ENCODE data around the gene UMODL1. TPM values are rescaled to one million over a fixed set of nuclear protein-coding genes. Genes with fewer than 3 reads are reported as not detected.
A peak's percentile ranks its signal among the peaks of the same experiment; 100 is the strongest.

Gene UMODL1
- total RNA-seq, 1 donor from 2014 or later = 0.49 TPM

- H3K27me3 ChIP-seq = no peaks in the 10 kb centered on the region
- no peak overlapping the region for H3K4me3 ChIP-seq
- H3K27ac ChIP-seq = no peak overlapping the region
- intact Hi-C loops (cut with DNase I) = no loop called here
- ATAC-seq (no peak), DNase-seq (no peak)
- H3K4me1 ChIP-seq = peaks cover 22% of the 10 kb centered on the region
- H3K36me3 ChIP-seq = no peaks in the 10 kb centered on the region
- TF ChIP-seq CTCF (IDR thresholded peaks at IDR 0.05) = no peak
- H3K9me3 ChIP-seq = no peaks in the 10 kb centered on the region
Observed at GRCh38 chr21:42148097-42148496, 77.0 kb downstream of the UMODL1 start.

GRCh38 chr21:42148584-42148983, 77.5 kb downstream of the UMODL1 start:
- H3K27me3 ChIP-seq = no peaks in the 10 kb centered on the region
- ATAC-seq = no peak
- H3K9me3 ChIP-seq = no peaks in the 10 kb centered on the region
- H3K4me1 ChIP-seq = peaks cover 22% of the 10 kb centered on the region
- no peak overlapping the region for H3K27ac ChIP-seq
- intact Hi-C loops (cut with DNase I) = no loop called here
- H3K36me3 ChIP-seq = no peaks in the 10 kb centered on the region
- no peak for DNase-seq
- TF ChIP-seq CTCF (IDR thresholded peaks at IDR 0.05) = no peak
- H3K4me3 ChIP-seq = no peak overlapping the region

GRCh38 chr21:42149656-42150473, 78.7 kb downstream of the UMODL1 start:
- TF ChIP-seq CTCF (IDR thresholded peaks at IDR 0.05) = no peak
- Histone ChIP-seq H3K4me3 (no peak overlapping the region), H3K27ac (no peak overlapping the region), H3K9me3 (no peaks in the 10 kb centered on the region), H3K4me1 (peaks cover 22% of the 10 kb centered on the region), H3K36me3 (no peaks in the 10 kb centered on the region), H3K27me3 (no peaks in the 10 kb centered on the region)
- intact Hi-C loops (cut with DNase I) = no loop called here
- ATAC-seq = no peak
- DNase-seq = peak; percentile 51

- intact Hi-C loops (cut with DNase I) = no loop called here
- TF ChIP-seq CTCF (IDR thresholded peaks at IDR 0.05) = no peak
- Histone ChIP-seq H3K27me3 (no peaks in the 10 kb centered on the region), H3K36me3 (no peaks in the 10 kb centered on the region), H3K9me3 (no peaks in the 10 kb centered on the region), H3K4me3 (no peak overlapping the region), H3K27ac (no peak overlapping the region), H3K4me1 (peaks cover 22% of the 10 kb centered on the region)
- DNase-seq (peak; percentile 59), ATAC-seq (no peak)
Observed at GRCh38 chr21:42150474-42151085, 79.5 kb downstream of the UMODL1 start.

GRCh38 chr21:42151148-42151947, 80.2 kb downstream of the UMODL1 start:
- peak; percentile 64 for DNase-seq
- peak; percentile 35 for ATAC-seq
- Histone ChIP-seq H3K27me3 (no peaks in the 10 kb centered on the region), H3K4me1 (peaks cover 18% of the 10 kb centered on the region), H3K27ac (no peak overlapping the region), H3K4me3 (no peak overlapping the region), H3K9me3 (no peaks in the 10 kb centered on the region), H3K36me3 (no peaks in the 10 kb centered on the region)
- no peak for TF ChIP-seq CTCF (IDR thresholded peaks at IDR 0.05)
- intact Hi-C loops (cut with DNase I) = no loop called here
